Ectodermal cell (in vitro differentiated cells): Measurements from ENCODE around the gene UBE2Q1.

Experiments used
- H3K27ac ChIP-seq: 2 replicates; pipeline ENCODE4 v1.7.0; 2013; ENCODE audit warnings: mild to moderate bottlenecking, low read depth, low read length; ENCODE audit not compliant: insufficient read depth, poor library complexity, severe bottlenecking
- H3K27me3 ChIP-seq: 2 replicates; pipeline ENCODE4 v1.7.0; 2013; ENCODE audit warnings: mild to moderate bottlenecking, low read length; ENCODE audit not compliant: insufficient read depth, control insufficient read depth, poor library complexity, severe bottlenecking
- H3K36me3 ChIP-seq: one replicate; pipeline ENCODE4 v1.7.0; 2013; ENCODE audit warnings: low read length; ENCODE audit not compliant: control insufficient read depth, insufficient read depth
- H3K4me1 ChIP-seq: one replicate; pipeline ENCODE4 v1.7.0; 2013; ENCODE audit warnings: low read length; ENCODE audit not compliant: control insufficient read depth, insufficient read depth
- H3K4me3 ChIP-seq: 2 replicates; pipeline ENCODE4 v1.7.0; 2013; ENCODE audit warnings: low read depth, low read length, control low read depth; ENCODE audit not compliant: insufficient read depth
- H3K9me3 ChIP-seq: 2 replicates; pipeline ENCODE4 v1.7.0; 2013; ENCODE audit warnings: mild to moderate bottlenecking, low read length, moderate library complexity; ENCODE audit not compliant: control insufficient read depth
- WGBS, 2 experiments: methylation state at CpG; one replicate each; pipeline ENCODE4 v1.1.7; 2013; ENCODE audit warnings: missing lambda C conversion rate in 2 of 2; 5-methylcytosine and 5-hydroxymethylcytosine counted together

The UBE2Q1 gene

GRCh38 chr1:154551474-154551873 lies 7.0 kb downstream of the UBE2Q1 start:
- Histone ChIP-seq H3K4me3 (no peak overlapping the region), H3K36me3 (peaks cover 54% of the 10 kb centered on the region), H3K27ac (no peak overlapping the region), H3K9me3 (no peaks in the 10 kb centered on the region), H3K27me3 (no peaks in the 10 kb centered on the region), H3K4me1 (peaks cover 7% of the 10 kb centered on the region)
- 93 to 95% methylated on average over 4 of the region's 4 CpGs for WGBS, 2 experiments

GRCh38 chr1:154550657-154551056 lies 7.8 kb downstream of the UBE2Q1 start:
- Histone ChIP-seq H3K9me3 (no peaks in the 10 kb centered on the region), H3K36me3 (peaks cover 54% of the 10 kb centered on the region), H3K27ac (no peak overlapping the region), H3K4me3 (no peak overlapping the region), H3K4me1 (no peaks in the 10 kb centered on the region), H3K27me3 (no peaks in the 10 kb centered on the region)
- 75 to 77% methylated on average over 6 of the region's 6 CpGs for WGBS, 2 experiments

- Histone ChIP-seq H3K36me3 (peaks cover 49% of the 10 kb centered on the region), H3K27ac (no peak overlapping the region), H3K4me1 (no peaks in the 10 kb centered on the region), H3K27me3 (no peaks in the 10 kb centered on the region), H3K4me3 (no peak overlapping the region), H3K9me3 (no peaks in the 10 kb centered on the region)
- WGBS, 2 experiments: 91 to 93% methylated on average over 5 of the region's 5 CpGs
Observed at GRCh38 chr1:154550070-154550469, 8.4 kb downstream of the UBE2Q1 start.

GRCh38 chr1:154549202-154549770 lies 9.2 kb downstream of the UBE2Q1 start:
- Histone ChIP-seq H3K36me3 (peaks cover 42% of the 10 kb centered on the region), H3K9me3 (no peaks in the 10 kb centered on the region), H3K4me3 (no peak overlapping the region), H3K4me1 (no peaks in the 10 kb centered on the region), H3K27me3 (no peaks in the 10 kb centered on the region), H3K27ac (no peak overlapping the region)
- 87 to 93% methylated on average over 3 of the region's 3 CpGs for WGBS, 2 experiments

- H3K36me3 ChIP-seq: peaks cover 30% of the 10 kb centered on the region
- H3K27me3 ChIP-seq: no peaks in the 10 kb centered on the region
- no peak overlapping the region for H3K4me3 ChIP-seq
- 100% methylated on average over 1 of the region's 1 CpG for WGBS, 2 experiments
- no peaks in the 10 kb centered on the region for H3K9me3 ChIP-seq
- no peaks in the 10 kb centered on the region for H3K4me1 ChIP-seq
- H3K27ac ChIP-seq: no peak overlapping the region
Observed at GRCh38 chr1:154548028-154548427, 10.4 kb downstream of the UBE2Q1 start.

- H3K4me1 ChIP-seq: no peaks in the 10 kb centered on the region
- no peak overlapping the region for H3K27ac ChIP-seq
- H3K36me3 ChIP-seq: peaks cover 22% of the 10 kb centered on the region
- H3K4me3 ChIP-seq: no peak overlapping the region
- WGBS, 2 experiments: 86% methylated on average over 11 of the region's 11 CpGs
- no peaks in the 10 kb centered on the region for H3K27me3 ChIP-seq
- H3K9me3 ChIP-seq: no peaks in the 10 kb centered on the region
Observed at GRCh38 chr1:154547105-154547732, 11.2 kb downstream of the UBE2Q1 start.

- peaks cover 15% of the 10 kb centered on the region for H3K36me3 ChIP-seq
- H3K9me3 ChIP-seq: no peaks in the 10 kb centered on the region
- H3K4me1 ChIP-seq: no peaks in the 10 kb centered on the region
- H3K4me3 ChIP-seq: no peak overlapping the region
- no peak overlapping the region for H3K27ac ChIP-seq
- no peaks in the 10 kb centered on the region for H3K27me3 ChIP-seq
- 81 to 82% methylated on average over 7 of the region's 13 CpGs for WGBS, 2 experiments
Observed at GRCh38 chr1:154546264-154547063, 12.0 kb downstream of the UBE2Q1 start.

GRCh38 chr1:154541231-154541630 lies 17.2 kb downstream of the UBE2Q1 start:
- Histone ChIP-seq H3K27ac (no peak overlapping the region), H3K36me3 (no peaks in the 10 kb centered on the region), H3K27me3 (no peaks in the 10 kb centered on the region), H3K9me3 (no peaks in the 10 kb centered on the region), H3K4me3 (no peak overlapping the region), H3K4me1 (no peaks in the 10 kb centered on the region)
- WGBS, 2 experiments: 66 to 67% methylated on average over 6 of the region's 6 CpGs

- Histone ChIP-seq H3K27me3 (no peaks in the 10 kb centered on the region), H3K9me3 (no peaks in the 10 kb centered on the region)
Observed at GRCh38 chr1:154539486-154540483, 18.7 kb downstream of the UBE2Q1 start.

More at GRCh38 chr1:154539486-154540483, 18.7 kb downstream of the UBE2Q1 start:
- WGBS, 2 experiments: 94% methylated on average over 9 of the region's 9 CpGs
- Histone ChIP-seq H3K4me3 (no peak overlapping the region), H3K4me1 (no peaks in the 10 kb centered on the region), H3K27ac (no peak overlapping the region), H3K36me3 (no peaks in the 10 kb centered on the region)
